Embryonic facial prominence (tissue), 1 donor: ENCODE data around the gene CCDC141.

Experiments
- DNase-seq: peaks from one replicate; pipeline ENCODE4 v3.0.0-alpha.2; 2016; ENCODE audit errors: extremely low spot score

CCDC141 gene

GRCh38 chr2:178978667-178979066, 71.3 kb downstream of the CCDC141 start:
- DNase-seq, result no peak

- no peak for DNase-seq
Observed at GRCh38 chr2:178976351-178976750, 73.6 kb downstream of the CCDC141 start.

- no peak for DNase-seq
Observed at GRCh38 chr2:178962805-178963433, 87.0 kb downstream of the CCDC141 start.

- DNase-seq, result no peak
Observed at GRCh38 chr2:178962152-178962551, 87.8 kb downstream of the CCDC141 start.

GRCh38 chr2:178954049-178954448, 95.9 kb downstream of the CCDC141 start:
- DNase-seq, result no peak

- DNase-seq, result no peak
Observed at GRCh38 chr2:178951266-178952006, 98.5 kb downstream of the CCDC141 start.

- DNase-seq, result no peak
Observed at GRCh38 chr2:178949584-178949983, 100.4 kb downstream of the CCDC141 start.

- DNase-seq, result no peak
Observed at GRCh38 chr2:178949151-178949550, 100.8 kb downstream of the CCDC141 start.

- DNase-seq, result no peak
Observed at GRCh38 chr2:178947006-178947405, 102.9 kb downstream of the CCDC141 start.

GRCh38 chr2:178946494-178946893, 103.4 kb downstream of the CCDC141 start:
- no peak for DNase-seq

- DNase-seq, result no peak
Observed at GRCh38 chr2:178943745-178944144, 106.2 kb downstream of the CCDC141 start.

GRCh38 chr2:178934571-178934970, 115.4 kb downstream of the CCDC141 start:
- no peak for DNase-seq

- no peak for DNase-seq
Observed at GRCh38 chr2:178933493-178933892, 116.4 kb downstream of the CCDC141 start.

GRCh38 chr2:178928077-178928476, 121.9 kb downstream of the CCDC141 start:
- no peak for DNase-seq

GRCh38 chr2:178927173-178927572, 122.8 kb downstream of the CCDC141 start:
- no peak for DNase-seq

GRCh38 chr2:178924817-178925216, 125.1 kb downstream of the CCDC141 start:
- DNase-seq, result no peak

- no peak for DNase-seq
Observed at GRCh38 chr2:178923546-178923945, 126.4 kb downstream of the CCDC141 start.

GRCh38 chr2:178920916-178921513, 128.9 kb downstream of the CCDC141 start:
- no peak for DNase-seq

GRCh38 chr2:178917555-178917954, 132.4 kb downstream of the CCDC141 start:
- no peak for DNase-seq

- no peak for DNase-seq
Observed at GRCh38 chr2:178915423-178916173, 134.3 kb downstream of the CCDC141 start.

- DNase-seq, result peak; percentile 66
Observed at GRCh38 chr2:178914259-178914849, 135.6 kb downstream of the CCDC141 start.

GRCh38 chr2:178913049-178913441, 136.9 kb downstream of the CCDC141 start:
- no peak for DNase-seq
